Kidney epithelial cell (primary cell): ENCODE results near the gene ZDHHC24. TPM values are rescaled to one million over a fixed set of nuclear protein-coding genes. Genes with fewer than 3 reads are reported as not detected.

Experiments used
- DNase-seq: peaks from one replicate; pipeline ENCODE4 v3.0.0-alpha.2; 2010; ENCODE audit warnings: low read depth
- H3K27me3 ChIP-seq: 2 replicates; pipeline ENCODE4 v1.6.0; 2011; ENCODE audit warnings: low read length; ENCODE audit not compliant: control insufficient read depth, insufficient read depth
- H3K36me3 ChIP-seq: 2 replicates; pipeline ENCODE4 v1.5.1; 2011; ENCODE audit warnings: low read length; ENCODE audit not compliant: control insufficient read depth, insufficient read depth
- H3K4me3 ChIP-seq: 2 replicates; pipeline ENCODE4 v1.5.1; 2011; ENCODE audit warnings: low read depth, mild to moderate bottlenecking, control low read depth, low read length
- total RNA-seq: library from RNA; depleted of rRNA; stranded (reverse); fragments of >200 nt; gene quantifications from 2 replicates; pipeline ENCODE4 v1.2.3, GENCODE V29; 2015
- TF ChIP-seq, protein P1 (sequence below): IDR thresholded peaks from 2 replicates; pipeline ENCODE4 v1.5.1; 2011; ENCODE audit warnings: mild to moderate bottlenecking, moderate library complexity, low read length, control low read depth, inconsistent platforms; ENCODE audit not compliant: insufficient read depth, poor library complexity, severe bottlenecking

The ZDHHC24 gene
- total RNA-seq, 1 donor from 2014 or later = 22.0 TPM

DNA sequence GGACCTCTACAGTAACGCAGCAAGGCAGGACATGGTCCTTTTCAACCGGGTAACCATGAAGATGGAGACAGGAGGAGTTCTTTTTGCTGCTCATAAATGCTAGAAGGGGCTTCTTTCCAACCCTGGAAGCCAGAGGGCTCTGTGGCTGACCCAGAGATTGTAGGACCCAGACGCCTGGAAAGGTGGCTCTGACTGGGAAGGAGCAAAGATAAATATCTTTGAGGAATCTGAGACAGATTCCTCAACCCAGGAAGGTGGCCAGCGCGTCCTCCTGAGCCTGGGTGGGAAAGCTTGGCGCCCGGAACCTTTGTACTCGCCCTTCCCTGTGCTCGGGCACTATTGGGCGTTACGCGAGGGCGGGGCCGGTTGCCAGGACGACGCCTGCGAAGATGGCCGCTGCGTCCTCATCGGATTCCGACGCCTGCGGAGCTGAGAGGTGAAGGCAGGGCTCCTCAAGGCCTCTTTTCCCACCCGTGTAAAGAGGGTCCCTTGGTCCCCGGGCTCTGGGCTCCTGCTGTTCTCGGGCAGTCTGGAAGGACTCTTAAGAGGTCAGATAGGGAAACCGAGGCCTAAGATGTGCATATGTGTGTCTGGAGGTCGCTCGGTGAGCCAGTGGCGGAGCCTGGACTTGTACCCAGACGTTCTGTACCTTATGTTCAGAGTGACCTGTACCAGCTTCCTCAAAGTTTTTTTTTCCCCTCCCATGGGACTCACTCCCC, 35.4 kb downstream of the ZDHHC24 start, which contains the start of gene BBS1:
TSS of gene BBS1 (plus strand) at position 365 of the 719 bp plus-strand sequence. CDS start at position 390, 25 bp downstream.
- TF ChIP-seq, protein P1, sequence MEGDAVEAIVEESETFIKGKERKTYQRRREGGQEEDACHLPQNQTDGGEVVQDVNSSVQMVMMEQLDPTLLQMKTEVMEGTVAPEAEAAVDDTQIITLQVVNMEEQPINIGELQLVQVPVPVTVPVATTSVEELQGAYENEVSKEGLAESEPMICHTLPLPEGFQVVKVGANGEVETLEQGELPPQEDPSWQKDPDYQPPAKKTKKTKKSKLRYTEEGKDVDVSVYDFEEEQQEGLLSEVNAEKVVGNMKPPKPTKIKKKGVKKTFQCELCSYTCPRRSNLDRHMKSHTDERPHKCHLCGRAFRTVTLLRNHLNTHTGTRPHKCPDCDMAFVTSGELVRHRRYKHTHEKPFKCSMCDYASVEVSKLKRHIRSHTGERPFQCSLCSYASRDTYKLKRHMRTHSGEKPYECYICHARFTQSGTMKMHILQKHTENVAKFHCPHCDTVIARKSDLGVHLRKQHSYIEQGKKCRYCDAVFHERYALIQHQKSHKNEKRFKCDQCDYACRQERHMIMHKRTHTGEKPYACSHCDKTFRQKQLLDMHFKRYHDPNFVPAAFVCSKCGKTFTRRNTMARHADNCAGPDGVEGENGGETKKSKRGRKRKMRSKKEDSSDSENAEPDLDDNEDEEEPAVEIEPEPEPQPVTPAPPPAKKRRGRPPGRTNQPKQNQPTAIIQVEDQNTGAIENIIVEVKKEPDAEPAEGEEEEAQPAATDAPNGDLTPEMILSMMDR = no peak
- DNase-seq = no peak
- H3K27me3 ChIP-seq = no peaks in the 10 kb centered on the region
- H3K36me3 ChIP-seq = no peaks in the 10 kb centered on the region
- H3K4me3 ChIP-seq = peak within 1 kb of the TSS; percentile 87

DNA sequence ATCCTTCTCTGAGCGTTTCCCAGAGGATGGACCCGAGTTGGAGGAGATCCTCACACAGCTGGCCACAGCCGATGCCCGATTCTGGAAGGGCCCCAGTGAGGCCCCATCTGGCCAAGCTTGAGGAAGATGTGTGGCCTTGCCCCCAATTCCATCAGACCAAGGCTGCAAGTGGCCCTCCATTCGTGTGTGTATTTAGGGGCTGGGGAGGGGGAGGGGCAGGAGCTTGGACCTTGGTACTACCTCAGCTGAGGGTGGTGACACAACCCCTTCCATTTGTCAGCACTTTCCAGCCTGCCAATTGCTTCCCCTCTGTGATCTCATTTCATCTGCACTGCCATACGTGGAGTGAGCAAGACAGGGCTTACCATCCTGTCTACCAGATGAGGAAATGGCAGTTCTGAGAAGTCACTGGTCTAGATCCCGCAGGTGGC, 36.7 kb downstream of the ZDHHC24 start:
- TF ChIP-seq, protein P1 = no peak
- Histone ChIP-seq H3K27me3 (no peaks in the 10 kb centered on the region), H3K36me3 (no peaks in the 10 kb centered on the region), H3K4me3 (no peak overlapping the region)
- DNase-seq = no peak

DNA sequence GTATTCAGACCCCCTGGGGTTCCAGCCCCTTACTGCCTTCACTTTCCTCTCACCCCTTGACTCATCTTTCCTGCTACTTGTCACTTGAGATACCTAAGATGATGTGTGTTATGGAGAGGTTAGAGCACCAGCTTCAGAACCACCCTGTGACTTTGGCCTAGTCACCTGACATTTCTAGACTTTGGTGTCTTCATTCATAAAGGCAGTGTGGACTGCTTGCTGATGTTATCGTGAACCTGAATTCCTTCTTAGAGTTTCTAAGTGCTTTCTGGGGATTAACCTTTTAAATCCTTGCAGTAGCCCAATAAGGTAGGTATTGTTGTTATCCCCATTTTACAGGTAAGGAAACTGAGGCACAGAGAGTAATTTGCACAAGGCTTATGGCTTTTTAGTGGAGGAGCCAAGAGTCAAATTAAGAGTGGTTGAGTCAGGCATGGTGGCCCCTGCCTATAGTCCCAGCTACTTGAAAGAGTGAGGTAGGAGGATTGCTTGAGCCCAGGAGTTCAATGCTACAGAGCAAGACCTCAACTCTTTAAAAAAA, 40.5 kb downstream of the ZDHHC24 start:
- Histone ChIP-seq H3K36me3 (no peaks in the 10 kb centered on the region), H3K27me3 (no peaks in the 10 kb centered on the region), H3K4me3 (no peak overlapping the region)
- TF ChIP-seq, protein P1 = no peak
- DNase-seq = no peak

DNA sequence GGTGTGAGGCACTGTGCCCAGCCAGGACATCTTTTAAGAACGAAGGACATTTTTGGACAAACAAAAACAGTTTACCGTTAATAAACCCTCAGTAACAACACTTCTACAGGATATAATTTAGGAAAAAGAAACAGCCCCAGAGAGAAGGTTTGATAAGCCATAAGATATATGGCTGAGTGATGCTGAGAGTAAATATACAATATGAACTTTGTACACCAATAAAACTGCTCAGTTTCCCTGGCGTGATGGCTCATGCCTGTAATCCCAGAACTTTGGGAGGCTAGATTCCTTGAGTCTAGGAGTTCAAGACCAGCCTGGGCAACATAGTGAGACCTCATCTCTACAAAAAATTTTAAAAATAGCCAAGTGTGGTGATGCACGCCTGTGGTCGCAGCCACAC, 47.3 kb downstream of the ZDHHC24 start:
- DNase-seq = no peak
- TF ChIP-seq, protein P1 = no peak
- H3K4me3 ChIP-seq = no peak overlapping the region
- no peaks in the 10 kb centered on the region for H3K27me3 ChIP-seq
- H3K36me3 ChIP-seq = peaks cover 3% of the 10 kb centered on the region

DNA sequence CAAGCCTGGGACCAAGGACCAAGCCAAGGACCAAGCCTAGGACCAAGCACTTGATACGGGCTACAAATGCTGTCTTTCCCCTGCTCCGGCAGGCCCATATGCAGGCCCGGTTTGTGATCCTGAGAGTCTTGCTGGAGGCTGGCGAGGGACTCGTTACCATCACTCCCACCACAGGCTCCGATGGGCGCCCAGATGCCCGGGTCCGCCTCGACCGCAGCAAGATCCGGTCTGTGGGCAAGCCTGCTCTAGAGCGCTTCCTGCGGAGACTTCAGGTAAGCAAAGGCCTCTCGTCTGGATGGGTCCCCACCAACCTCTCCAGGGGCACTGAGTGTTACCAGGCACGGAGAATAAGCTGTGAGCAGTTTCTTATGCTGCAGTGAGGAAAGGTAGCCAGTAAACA, 48.6 kb downstream of the ZDHHC24 start:
- Histone ChIP-seq H3K27me3 (no peaks in the 10 kb centered on the region), H3K4me3 (no peak overlapping the region), H3K36me3 (peaks cover 5% of the 10 kb centered on the region)
- DNase-seq = no peak
- TF ChIP-seq, protein P1 = no peak
